WTC11 (cell line): ENCODE data around the gene WDR64. TPM values are rescaled to one million over a fixed set of nuclear protein-coding genes. Genes with fewer than 3 reads are reported as not detected.

Experiments used
- ATAC-seq: fragments of 200-7000 bp; cut with Tn5 transposase; 2 replicates; pipeline ENCODE4 v1.10.0; 2021; ENCODE audit warnings: mild to moderate bottlenecking, moderate library complexity
- CTCF ChIA-PET: fragments of 300-600 bp; sonication (Branson Sonifier 250); formaldehyde crosslinking; loops from one replicate; lab custom pipeline; 2021; ENCODE audit warnings: antibody characterized with exemption; lab: Charles Lee
- POLR2A ChIA-PET: fragments of 350-600 bp; sonication (Branson Sonifier 250); formaldehyde crosslinking; loops from one replicate; lab custom pipeline; 2021; ENCODE audit warnings: antibody characterized with exemption; lab: Charles Lee
- DNase-seq: peaks from one replicate; pipeline ENCODE4 v3.0.0; 2021; ENCODE audit warnings: low spot score
- H3K27ac Mint-ChIP-seq: 2 replicates; pipeline ENCODE4 v1.8.0; 2021; ENCODE audit warnings: mixed read lengths
- H3K27me3 Mint-ChIP-seq: 2 replicates; pipeline ENCODE4 v1.8.0; 2021; ENCODE audit warnings: low read depth, mild to moderate bottlenecking, moderate library complexity, mixed read lengths
- H3K36me3 Mint-ChIP-seq: 2 replicates; pipeline ENCODE4 v1.8.0; 2021; ENCODE audit warnings: mixed read lengths
- H3K4me1 Mint-ChIP-seq: 2 replicates; pipeline ENCODE4 v1.8.0; 2022; ENCODE audit warnings: mixed read lengths
- H3K4me3 Mint-ChIP-seq: 2 replicates; pipeline ENCODE4 v1.8.0; 2021; ENCODE audit warnings: mild to moderate bottlenecking, moderate library complexity, mixed read lengths
- H3K9me3 Mint-ChIP-seq: 2 replicates; pipeline ENCODE4 v1.8.0; 2021; ENCODE audit warnings: mixed read lengths
- ATF1 ChIP-seq: sonication (generic); formaldehyde crosslinking; IDR thresholded peaks from 2 replicates; pipeline ENCODE4 v1.8.1; 2023; ENCODE audit warnings: mild to moderate bottlenecking, moderate library complexity, missing genetic modification reagents
- CREM ChIP-seq: sonication (generic); formaldehyde crosslinking; IDR thresholded peaks from 2 replicates; pipeline ENCODE4 v1.8.1; 2022; ENCODE audit warnings: mild to moderate bottlenecking, missing genetic modification reagents, moderate library complexity
- ELF4 ChIP-seq: sonication (generic); formaldehyde crosslinking; IDR thresholded peaks from 2 replicates; pipeline ENCODE4 v1.8.1; 2022; ENCODE audit warnings: low read depth, mild to moderate bottlenecking, moderate library complexity, missing genetic modification reagents
- FOXP1 ChIP-seq: sonication (generic); formaldehyde crosslinking; IDR thresholded peaks from 2 replicates; pipeline ENCODE4 v1.8.0; 2022; ENCODE audit warnings: missing genetic modification reagents, mild to moderate bottlenecking, moderate library complexity, borderline replicate concordance
- JUN ChIP-seq: sonication (generic); formaldehyde crosslinking; IDR thresholded peaks from 2 replicates; pipeline ENCODE4 v1.8.0; 2023; ENCODE audit warnings: mild to moderate bottlenecking, missing genetic modification reagents
- NR1H2 ChIP-seq: sonication (generic); formaldehyde crosslinking; IDR thresholded peaks from 2 replicates; pipeline ENCODE4 v1.9.0; 2021; ENCODE audit warnings: mild to moderate bottlenecking, moderate library complexity, missing genetic modification reagents
- PRRX2 ChIP-seq: fragments of 250-450 bp; sonication (Bioruptor Pico); IDR thresholded peaks from 2 replicates; pipeline ENCODE4 v1.8.0; 2021; ENCODE audit warnings: mild to moderate bottlenecking
- RELA ChIP-seq: sonication (generic); formaldehyde crosslinking; IDR thresholded peaks from 2 replicates; pipeline ENCODE4 v1.8.1; 2022; ENCODE audit warnings: missing genetic modification reagents, mild to moderate bottlenecking, borderline replicate concordance
- USF2 ChIP-seq: sonication (generic); formaldehyde crosslinking; IDR thresholded peaks from 2 replicates; pipeline ENCODE4 v1.8.1; 2023; ENCODE audit warnings: mild to moderate bottlenecking, missing genetic modification reagents, moderate library complexity
- ZNF121 ChIP-seq: sonication (generic); formaldehyde crosslinking; IDR thresholded peaks from 2 replicates; pipeline ENCODE4 v1.8.0; 2023; ENCODE audit warnings: missing genetic modification reagents
- ZNF512 ChIP-seq: sonication (generic); formaldehyde crosslinking; IDR thresholded peaks from 2 replicates; pipeline ENCODE4 v1.8.1; 2022; ENCODE audit warnings: missing genetic modification reagents, borderline replicate concordance
- ZNF671 ChIP-seq: fragments of 250-450 bp; sonication (Bioruptor Pico); IDR thresholded peaks from 2 replicates; pipeline ENCODE4 v1.8.0; 2021; ENCODE audit warnings: mild to moderate bottlenecking
- total RNA-seq: library from RNA; stranded (reverse); gene quantifications from 3 replicates; pipeline ENCODE4 v1.2.3, GENCODE V29; 2021
- TF ChIP-seq, protein P1 (sequence below): fragments of 250-450 bp; sonication (Bioruptor Pico); IDR thresholded peaks from 2 replicates; pipeline ENCODE4 v1.9.0; 2021; ENCODE audit warnings: moderate library complexity, mild to moderate bottlenecking, inconsistent platforms, borderline replicate concordance
- TF ChIP-seq, protein P2 (sequence below): sonication (generic); formaldehyde crosslinking; IDR thresholded peaks from 2 replicates; pipeline ENCODE4 v1.8.1; 2022; ENCODE audit warnings: low read depth, missing genetic modification reagents, borderline replicate concordance
- TF ChIP-seq, protein P3 (sequence below): fragments of 250-450 bp; sonication (Bioruptor Pico); conservative IDR thresholded peaks from 2 replicates; pipeline ENCODE4 v1.9.0; 2021; ENCODE audit warnings: mild to moderate bottlenecking
- TF ChIP-seq, protein P4 (sequence below): sonication (generic); formaldehyde crosslinking; IDR thresholded peaks from 2 replicates; pipeline ENCODE4 v1.8.1; 2023; ENCODE audit warnings: mild to moderate bottlenecking, missing genetic modification reagents, borderline replicate concordance
- TF ChIP-seq, protein P5 (sequence below): sonication (generic); formaldehyde crosslinking; IDR thresholded peaks from 2 replicates; pipeline ENCODE4 v1.8.0; 2022; ENCODE audit warnings: mild to moderate bottlenecking, missing genetic modification reagents

WDR64 gene
- total RNA-seq, 1 experiment from 2014 or later, result not detected

DNA sequence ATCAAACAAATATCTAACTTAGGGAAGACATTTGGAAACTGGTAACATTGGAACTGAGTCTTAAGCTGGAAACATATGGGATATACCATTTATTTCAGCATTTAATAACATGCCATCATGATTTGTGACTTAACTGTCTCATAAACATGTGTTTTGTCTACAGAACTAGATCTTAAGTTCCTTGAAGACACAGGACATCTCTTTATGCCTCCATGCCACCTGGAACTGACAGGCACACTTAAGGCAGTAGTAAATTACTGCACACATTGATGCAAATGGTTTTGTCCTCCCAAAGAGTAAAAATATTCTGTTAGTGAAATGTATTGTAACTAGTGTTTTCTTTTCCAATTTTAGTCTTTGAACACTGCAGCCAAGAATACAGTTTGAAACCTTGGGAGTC lies 194.3 kb downstream of the WDR64 start (continued):
- TF ChIP-seq CREM (CRISPR knock-in tag) (no peak), JUN (CRISPR knock-in tag) (no peak), ZNF671 (CRISPR knock-in tag) (no peak), ZNF512 (no peak), FOXP1 (no peak), NR1H2 (no peak), ATF1 (CRISPR knock-in tag) (no peak)
- TF ChIP-seq, all 79 proteins: peak for 0

DNA sequence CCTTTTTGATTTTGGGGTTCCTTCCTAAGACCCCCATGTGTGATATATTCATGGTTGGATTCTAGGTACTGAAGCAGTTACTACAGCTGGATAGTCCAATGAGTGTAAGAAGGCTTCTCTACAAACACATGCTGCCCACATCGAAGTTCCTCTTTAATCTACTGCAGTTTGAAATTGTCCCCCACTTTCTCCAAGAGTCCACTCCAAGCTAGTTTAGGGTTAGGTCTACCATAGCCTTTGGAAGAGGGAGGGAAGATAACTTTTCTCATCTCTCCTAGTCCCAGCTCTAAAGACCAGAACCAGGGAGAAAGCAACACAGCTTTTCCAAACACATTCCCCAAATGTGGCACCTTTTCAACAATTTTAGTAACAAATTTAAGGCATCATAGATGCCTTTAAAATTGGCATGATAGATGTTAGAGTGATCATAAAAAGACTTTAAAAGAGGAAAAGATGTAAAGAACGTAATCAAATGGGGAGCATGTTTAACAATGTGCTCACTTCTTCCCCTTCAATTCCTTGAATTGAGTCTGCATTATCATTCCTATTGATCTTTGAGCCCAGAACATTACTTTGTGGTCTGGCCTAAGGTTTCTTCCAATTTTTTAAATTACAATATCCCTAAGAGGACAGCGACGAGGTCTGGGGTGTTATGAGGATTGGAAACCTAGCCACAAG lies 194.9 kb downstream of the WDR64 start:
- no peaks in the 10 kb centered on the region for H3K27me3 Mint-ChIP-seq
- CTCF ChIA-PET, result interaction anchor here (1.0 to 1.5 kb wide), 3 partner anchors 152 to 242 kb away, joined by 3 to 4 read pairs (median 3); partner anchors contain the start of genes CHML, MAP1LC3C and OPN3
- TF ChIP-seq, protein P1, sequence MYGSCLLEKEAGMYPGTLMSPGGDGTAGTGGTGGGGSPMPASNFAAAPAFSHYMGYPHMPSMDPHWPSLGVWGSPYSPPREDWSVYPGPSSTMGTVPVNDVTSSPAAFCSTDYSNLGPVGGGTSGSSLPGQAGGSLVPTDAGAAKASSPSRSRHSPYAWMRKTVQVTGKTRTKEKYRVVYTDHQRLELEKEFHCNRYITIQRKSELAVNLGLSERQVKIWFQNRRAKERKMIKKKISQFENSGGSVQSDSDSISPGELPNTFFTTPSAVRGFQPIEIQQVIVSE (CRISPR knock-in tag), result no peak
- TF ChIP-seq, all 79 proteins: peak for 0
- ATAC-seq (no peak), DNase-seq (no peak)
- H3K4me3 Mint-ChIP-seq, result peak overlapping the region; percentile 98
- peak overlapping the region; percentile 99 for H3K27ac Mint-ChIP-seq
- POLR2A ChIA-PET, result no interaction called here
- H3K36me3 Mint-ChIP-seq, result peaks cover 17% of the 10 kb centered on the region
- no peaks in the 10 kb centered on the region for H3K9me3 Mint-ChIP-seq
- H3K4me1 Mint-ChIP-seq, result peaks cover 19% of the 10 kb centered on the region

DNA sequence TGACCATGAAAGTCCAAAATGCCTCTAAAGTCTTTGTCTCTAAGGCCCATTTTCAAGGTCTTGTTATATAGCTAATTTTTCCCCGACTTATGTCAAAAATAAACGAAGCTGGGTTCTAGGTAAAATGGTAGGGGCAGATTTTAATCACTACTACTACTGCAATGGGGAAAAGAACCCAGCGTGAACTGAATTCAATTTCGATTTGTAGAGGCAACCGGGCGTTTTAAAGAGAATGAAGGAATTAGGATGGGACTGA lies 195.4 kb downstream of the WDR64 start:
- ChIA-PET POLR2A (no interaction called here), CTCF (interaction anchor here (1.0 to 1.5 kb wide), 3 partner anchors 151 to 243 kb away, joined by 3 to 4 read pairs (median 3); partner anchors contain the start of genes CHML, MAP1LC3C and OPN3)
- H3K4me1 Mint-ChIP-seq, result peaks cover 19% of the 10 kb centered on the region
- no peaks in the 10 kb centered on the region for H3K9me3 Mint-ChIP-seq
- H3K36me3 Mint-ChIP-seq, result peaks cover 21% of the 10 kb centered on the region
- no peak for DNase-seq
- ATAC-seq, result no peak
- H3K27ac Mint-ChIP-seq, result peak overlapping the region; percentile 99
- peak overlapping the region; percentile 98 for H3K4me3 Mint-ChIP-seq
- no peaks in the 10 kb centered on the region for H3K27me3 Mint-ChIP-seq
- TF ChIP-seq, protein P2, sequence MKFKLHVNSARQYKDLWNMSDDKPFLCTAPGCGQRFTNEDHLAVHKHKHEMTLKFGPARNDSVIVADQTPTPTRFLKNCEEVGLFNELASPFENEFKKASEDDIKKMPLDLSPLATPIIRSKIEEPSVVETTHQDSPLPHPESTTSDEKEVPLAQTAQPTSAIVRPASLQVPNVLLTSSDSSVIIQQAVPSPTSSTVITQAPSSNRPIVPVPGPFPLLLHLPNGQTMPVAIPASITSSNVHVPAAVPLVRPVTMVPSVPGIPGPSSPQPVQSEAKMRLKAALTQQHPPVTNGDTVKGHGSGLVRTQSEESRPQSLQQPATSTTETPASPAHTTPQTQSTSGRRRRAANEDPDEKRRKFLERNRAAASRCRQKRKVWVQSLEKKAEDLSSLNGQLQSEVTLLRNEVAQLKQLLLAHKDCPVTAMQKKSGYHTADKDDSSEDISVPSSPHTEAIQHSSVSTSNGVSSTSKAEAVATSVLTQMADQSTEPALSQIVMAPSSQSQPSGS (CRISPR knock-in tag), result no peak
- TF ChIP-seq RELA (CRISPR knock-in tag) (no peak), JUN (CRISPR knock-in tag) (no peak), ELF4 (CRISPR knock-in tag) (no peak), PRRX2 (no peak), USF2 (CRISPR knock-in tag) (no peak), ZNF121 (CRISPR knock-in tag) (no peak), ATF1 (CRISPR knock-in tag) (no peak)
- TF ChIP-seq, protein P3, sequence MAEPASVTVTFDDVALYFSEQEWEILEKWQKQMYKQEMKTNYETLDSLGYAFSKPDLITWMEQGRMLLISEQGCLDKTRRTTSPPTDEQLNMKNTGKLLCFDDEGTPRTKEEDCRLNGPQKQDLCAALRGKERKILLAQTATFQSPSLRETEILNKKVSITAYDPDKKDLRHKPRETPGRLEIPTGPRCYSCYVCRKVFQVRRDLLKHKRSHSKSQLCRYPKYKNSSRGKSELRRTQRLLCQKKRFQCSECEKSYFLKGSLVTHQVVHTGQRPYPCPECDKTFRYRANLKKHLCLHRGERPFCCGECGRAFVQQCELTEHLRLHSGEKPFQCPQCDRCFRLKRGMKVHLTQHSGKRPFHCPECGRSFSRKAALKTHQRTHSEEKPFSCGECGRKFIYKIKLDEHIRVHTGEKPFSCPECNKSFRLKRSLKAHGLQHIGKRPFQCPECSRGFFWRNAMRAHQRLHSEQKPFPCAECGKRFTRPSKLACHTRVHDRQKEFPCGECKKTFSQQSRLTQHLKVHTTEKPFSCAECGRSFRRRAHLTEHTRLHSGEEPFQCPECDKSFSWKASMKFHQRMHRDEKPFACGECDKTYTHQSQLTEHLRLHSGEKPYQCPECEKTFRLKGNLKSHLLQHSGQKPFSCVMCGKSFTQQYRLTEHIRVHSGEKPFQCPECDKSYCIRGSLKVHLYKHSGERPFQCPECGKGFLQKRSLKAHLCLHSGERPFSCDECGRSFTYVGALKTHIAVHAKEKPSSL, result no peak
- TF ChIP-seq, protein P4, sequence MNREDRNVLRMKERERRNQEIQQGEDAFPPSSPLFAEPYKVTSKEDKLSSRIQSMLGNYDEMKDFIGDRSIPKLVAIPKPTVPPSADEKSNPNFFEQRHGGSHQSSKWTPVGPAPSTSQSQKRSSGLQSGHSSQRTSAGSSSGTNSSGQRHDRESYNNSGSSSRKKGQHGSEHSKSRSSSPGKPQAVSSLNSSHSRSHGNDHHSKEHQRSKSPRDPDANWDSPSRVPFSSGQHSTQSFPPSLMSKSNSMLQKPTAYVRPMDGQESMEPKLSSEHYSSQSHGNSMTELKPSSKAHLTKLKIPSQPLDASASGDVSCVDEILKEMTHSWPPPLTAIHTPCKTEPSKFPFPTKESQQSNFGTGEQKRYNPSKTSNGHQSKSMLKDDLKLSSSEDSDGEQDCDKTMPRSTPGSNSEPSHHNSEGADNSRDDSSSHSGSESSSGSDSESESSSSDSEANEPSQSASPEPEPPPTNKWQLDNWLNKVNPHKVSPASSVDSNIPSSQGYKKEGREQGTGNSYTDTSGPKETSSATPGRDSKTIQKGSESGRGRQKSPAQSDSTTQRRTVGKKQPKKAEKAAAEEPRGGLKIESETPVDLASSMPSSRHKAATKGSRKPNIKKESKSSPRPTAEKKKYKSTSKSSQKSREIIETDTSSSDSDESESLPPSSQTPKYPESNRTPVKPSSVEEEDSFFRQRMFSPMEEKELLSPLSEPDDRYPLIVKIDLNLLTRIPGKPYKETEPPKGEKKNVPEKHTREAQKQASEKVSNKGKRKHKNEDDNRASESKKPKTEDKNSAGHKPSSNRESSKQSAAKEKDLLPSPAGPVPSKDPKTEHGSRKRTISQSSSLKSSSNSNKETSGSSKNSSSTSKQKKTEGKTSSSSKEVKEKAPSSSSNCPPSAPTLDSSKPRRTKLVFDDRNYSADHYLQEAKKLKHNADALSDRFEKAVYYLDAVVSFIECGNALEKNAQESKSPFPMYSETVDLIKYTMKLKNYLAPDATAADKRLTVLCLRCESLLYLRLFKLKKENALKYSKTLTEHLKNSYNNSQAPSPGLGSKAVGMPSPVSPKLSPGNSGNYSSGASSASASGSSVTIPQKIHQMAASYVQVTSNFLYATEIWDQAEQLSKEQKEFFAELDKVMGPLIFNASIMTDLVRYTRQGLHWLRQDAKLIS (CRISPR knock-in tag), result no peak
- TF ChIP-seq, protein P5, sequence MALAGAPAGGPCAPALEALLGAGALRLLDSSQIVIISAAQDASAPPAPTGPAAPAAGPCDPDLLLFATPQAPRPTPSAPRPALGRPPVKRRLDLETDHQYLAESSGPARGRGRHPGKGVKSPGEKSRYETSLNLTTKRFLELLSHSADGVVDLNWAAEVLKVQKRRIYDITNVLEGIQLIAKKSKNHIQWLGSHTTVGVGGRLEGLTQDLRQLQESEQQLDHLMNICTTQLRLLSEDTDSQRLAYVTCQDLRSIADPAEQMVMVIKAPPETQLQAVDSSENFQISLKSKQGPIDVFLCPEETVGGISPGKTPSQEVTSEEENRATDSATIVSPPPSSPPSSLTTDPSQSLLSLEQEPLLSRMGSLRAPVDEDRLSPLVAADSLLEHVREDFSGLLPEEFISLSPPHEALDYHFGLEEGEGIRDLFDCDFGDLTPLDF (CRISPR knock-in tag), result no peak
